ENCODE results near the gene NOMO2.
"Not testable (repeated sequence)": the region's sequence is repeated elsewhere in the genome, so short reads cannot be mapped to it uniquely, and the experiment has no call there.

DNA sequence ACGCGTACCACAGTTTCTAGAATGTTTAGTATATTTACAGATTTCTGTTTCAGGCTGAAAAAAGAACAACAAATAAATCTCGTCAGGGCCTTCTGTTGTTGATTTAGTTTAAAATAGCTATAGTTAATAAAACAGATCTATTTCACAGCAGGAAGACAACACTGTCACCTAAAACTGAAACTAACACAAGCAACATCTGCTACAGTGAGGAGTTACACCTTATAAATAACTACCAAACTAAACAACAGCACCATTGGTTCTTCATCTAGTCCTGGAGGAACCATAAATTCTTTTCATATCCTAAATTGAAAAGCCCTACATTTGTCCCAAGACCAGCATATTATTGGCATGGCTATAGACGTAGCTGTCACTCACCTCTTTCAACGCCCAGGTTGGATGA, 15.0 kb downstream of the NOMO2 start:
- TF ChIP-seq, protein P1, sequence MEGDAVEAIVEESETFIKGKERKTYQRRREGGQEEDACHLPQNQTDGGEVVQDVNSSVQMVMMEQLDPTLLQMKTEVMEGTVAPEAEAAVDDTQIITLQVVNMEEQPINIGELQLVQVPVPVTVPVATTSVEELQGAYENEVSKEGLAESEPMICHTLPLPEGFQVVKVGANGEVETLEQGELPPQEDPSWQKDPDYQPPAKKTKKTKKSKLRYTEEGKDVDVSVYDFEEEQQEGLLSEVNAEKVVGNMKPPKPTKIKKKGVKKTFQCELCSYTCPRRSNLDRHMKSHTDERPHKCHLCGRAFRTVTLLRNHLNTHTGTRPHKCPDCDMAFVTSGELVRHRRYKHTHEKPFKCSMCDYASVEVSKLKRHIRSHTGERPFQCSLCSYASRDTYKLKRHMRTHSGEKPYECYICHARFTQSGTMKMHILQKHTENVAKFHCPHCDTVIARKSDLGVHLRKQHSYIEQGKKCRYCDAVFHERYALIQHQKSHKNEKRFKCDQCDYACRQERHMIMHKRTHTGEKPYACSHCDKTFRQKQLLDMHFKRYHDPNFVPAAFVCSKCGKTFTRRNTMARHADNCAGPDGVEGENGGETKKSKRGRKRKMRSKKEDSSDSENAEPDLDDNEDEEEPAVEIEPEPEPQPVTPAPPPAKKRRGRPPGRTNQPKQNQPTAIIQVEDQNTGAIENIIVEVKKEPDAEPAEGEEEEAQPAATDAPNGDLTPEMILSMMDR (IDR thresholded peaks at IDR 0.05): not testable (repeated sequence)
- TF ChIP-seq POLR2A (IDR thresholded peaks at IDR 0.05): not testable (repeated sequence)

All from esophagus squamous epithelium (tissue), 4 donors.